ENCODE results near the gene IFIT2. TPM values are rescaled to one million over a fixed set of nuclear protein-coding genes. Genes with fewer than 3 reads are reported as not detected.

Gene IFIT2, protein sequence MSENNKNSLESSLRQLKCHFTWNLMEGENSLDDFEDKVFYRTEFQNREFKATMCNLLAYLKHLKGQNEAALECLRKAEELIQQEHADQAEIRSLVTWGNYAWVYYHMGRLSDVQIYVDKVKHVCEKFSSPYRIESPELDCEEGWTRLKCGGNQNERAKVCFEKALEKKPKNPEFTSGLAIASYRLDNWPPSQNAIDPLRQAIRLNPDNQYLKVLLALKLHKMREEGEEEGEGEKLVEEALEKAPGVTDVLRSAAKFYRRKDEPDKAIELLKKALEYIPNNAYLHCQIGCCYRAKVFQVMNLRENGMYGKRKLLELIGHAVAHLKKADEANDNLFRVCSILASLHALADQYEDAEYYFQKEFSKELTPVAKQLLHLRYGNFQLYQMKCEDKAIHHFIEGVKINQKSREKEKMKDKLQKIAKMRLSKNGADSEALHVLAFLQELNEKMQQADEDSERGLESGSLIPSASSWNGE
- total RNA-seq = 0.19 and 0.28 TPM in 2 replicates

DNA sequence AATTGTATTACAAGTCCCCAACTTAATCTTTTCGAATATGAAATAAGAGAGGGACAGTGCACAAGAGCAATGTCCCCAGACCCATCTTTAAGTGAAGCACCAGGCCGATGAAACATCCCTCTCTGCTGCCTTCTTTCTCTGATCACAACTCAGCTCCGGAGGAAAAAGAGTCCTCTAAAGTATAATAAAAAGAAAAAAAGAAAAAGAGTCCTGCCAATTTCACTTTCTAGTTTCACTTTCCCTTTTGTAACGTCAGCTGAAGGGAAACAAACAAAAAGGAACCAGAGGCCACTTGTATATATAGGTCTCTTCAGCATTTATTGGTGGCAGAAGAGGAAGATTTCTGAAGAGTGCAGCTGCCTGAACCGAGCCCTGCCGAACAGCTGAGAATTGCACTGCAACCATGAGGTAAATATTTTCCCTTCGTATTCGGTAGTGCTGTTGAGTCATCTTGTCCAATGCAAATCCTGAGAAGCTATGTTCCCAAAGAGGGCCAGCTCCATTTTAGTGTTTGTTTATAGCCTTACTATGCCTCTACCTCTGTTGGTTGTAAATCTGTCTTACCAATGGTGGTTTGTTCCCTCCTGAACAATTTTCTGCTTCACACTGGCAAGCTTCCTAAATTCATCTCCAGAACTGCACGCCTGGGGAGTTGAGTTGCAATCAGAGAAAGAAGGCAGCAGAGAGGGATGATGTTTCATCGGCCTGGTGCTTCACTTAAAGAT lies at the start of gene IFIT2:
Gene IFIT2 (plus strand): TSS at position 326 of the 725 bp plus-strand sequence. CDS start 78 bp downstream, at position 404.

DNA sequence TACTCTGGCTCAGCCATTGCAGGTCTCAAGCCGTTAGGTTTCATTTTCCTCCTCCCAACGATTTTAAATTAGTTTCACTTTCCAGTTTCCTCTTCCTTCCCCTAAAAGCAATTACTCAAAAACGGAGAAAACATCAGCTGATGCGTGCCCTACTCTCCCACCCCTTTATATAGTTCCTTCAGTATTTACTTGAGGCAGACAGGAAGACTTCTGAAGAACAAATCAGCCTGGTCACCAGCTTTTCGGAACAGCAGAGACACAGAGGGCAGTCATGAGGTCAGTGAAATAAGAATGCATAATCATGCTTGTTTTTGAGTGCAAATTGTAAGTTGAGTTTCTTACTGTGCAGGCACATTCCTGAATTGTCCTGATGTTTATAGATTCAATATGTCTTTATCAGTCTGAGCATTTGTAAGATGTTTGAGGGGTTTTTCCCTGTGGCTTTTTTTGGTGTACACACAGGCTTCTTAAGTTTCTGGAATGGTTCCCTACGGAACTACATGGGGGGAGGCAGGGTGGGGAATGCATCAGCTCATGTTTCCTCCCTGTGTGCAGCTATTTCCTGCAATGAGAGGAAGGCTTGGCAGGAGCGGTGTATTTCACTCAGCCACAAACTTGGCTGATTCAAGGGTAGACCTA lies 26.1 kb downstream of the IFIT2 start, which contains the start of gene IFIT3:
Gene IFIT3 (plus strand): TSS at position 195 of the 639 bp plus-strand sequence. CDS start 77 bp downstream, at position 272.

Other genes starting within 250 kb of the IFIT2 start
- 0.33 TPM in 1 of 2 replicates, not detected in the other for gene CH25H, start 94.7 kb upstream of the IFIT2 start, total RNA-seq
- gene LIPA, start 50.3 kb upstream of the IFIT2 start, total RNA-seq = 33.5 and 37.3 TPM in 2 replicates
- gene IFIT3, start 26.0 kb downstream of the IFIT2 start, total RNA-seq = 0.71 and 0.93 TPM in 2 replicates
- not detected in 2 replicates for gene IFIT1B, start 76.0 kb downstream of the IFIT2 start, total RNA-seq
- 0.14 and 0.42 TPM in 2 replicates for gene IFIT1, start 90.6 kb downstream of the IFIT2 start, total RNA-seq
- gene IFIT5, start 112.5 kb downstream of the IFIT2 start, total RNA-seq = 3.7 and 3.9 TPM in 2 replicates
- 0.07 TPM in 1 of 2 replicates, not detected in the other for gene SLC16A12, start 233.5 kb downstream of the IFIT2 start, total RNA-seq